Glomerular visceral epithelial cell (primary cell): Measurements from ENCODE around the gene CTNND2.
"Not testable (repeated sequence)": the region's sequence is repeated elsewhere in the genome, so short reads cannot be mapped to it uniquely, and the experiment has no call there.

ENCODE experiments used
- DNase-seq: peaks from one replicate; pipeline ENCODE4 v3.0.0-alpha.2; 2016; ENCODE audit errors: extremely low spot score

Gene CTNND2

GRCh38 chr5:11104651-11105112 lies 799.6 kb downstream of the CTNND2 start:
- no peak for DNase-seq

- DNase-seq = no peak
Measured at GRCh38 chr5:11104210-11104609, 800.0 kb downstream of the CTNND2 start.

- DNase-seq = peak; percentile 65
Measured at GRCh38 chr5:11084111-11084510, 820.1 kb downstream of the CTNND2 start.

GRCh38 chr5:11082404-11082945 lies 821.8 kb downstream of the CTNND2 start:
- DNase-seq = no peak

GRCh38 chr5:11076945-11077613 lies 827.2 kb downstream of the CTNND2 start:
- DNase-seq = peak; percentile 63

GRCh38 chr5:11075035-11075805 lies 829.0 kb downstream of the CTNND2 start:
- DNase-seq = no peak

- no peak for DNase-seq
Measured at GRCh38 chr5:11072568-11072967, 831.7 kb downstream of the CTNND2 start.

GRCh38 chr5:11072076-11072475 lies 832.2 kb downstream of the CTNND2 start:
- no peak for DNase-seq

GRCh38 chr5:11069041-11069440 lies 835.2 kb downstream of the CTNND2 start:
- peak; percentile 61 for DNase-seq

GRCh38 chr5:11065723-11066122 lies 838.5 kb downstream of the CTNND2 start:
- not testable (repeated sequence) for DNase-seq

- DNase-seq = peak; percentile 55
Measured at GRCh38 chr5:11064763-11065450, 839.3 kb downstream of the CTNND2 start.

GRCh38 chr5:11062397-11062796 lies 841.8 kb downstream of the CTNND2 start:
- DNase-seq = peak; percentile 57

GRCh38 chr5:11056560-11056959 lies 847.7 kb downstream of the CTNND2 start:
- DNase-seq = no peak

- DNase-seq = no peak
Measured at GRCh38 chr5:11054014-11054413, 850.2 kb downstream of the CTNND2 start.

GRCh38 chr5:11052871-11053270 lies 851.4 kb downstream of the CTNND2 start:
- no peak for DNase-seq

- DNase-seq = no peak
Measured at GRCh38 chr5:11050596-11051304, 853.5 kb downstream of the CTNND2 start.

- peak; percentile 29 for DNase-seq
Measured at GRCh38 chr5:11048760-11049159, 855.5 kb downstream of the CTNND2 start.

- DNase-seq = no peak
Measured at GRCh38 chr5:11047625-11048024, 856.6 kb downstream of the CTNND2 start.

GRCh38 chr5:11047030-11047429 lies 857.2 kb downstream of the CTNND2 start:
- no peak for DNase-seq

- no peak for DNase-seq
Measured at GRCh38 chr5:11046160-11046559, 858.1 kb downstream of the CTNND2 start.

- no peak for DNase-seq
Measured at GRCh38 chr5:11045411-11045810, 858.8 kb downstream of the CTNND2 start.

- no peak for DNase-seq
Measured at GRCh38 chr5:11044581-11044980, 859.7 kb downstream of the CTNND2 start.
